Measurements from ENCODE around the gene POTEB.
"Not testable (repeated sequence)": the region's sequence is repeated elsewhere in the genome, so short reads cannot be mapped to it uniquely, and the experiment has no call there.

DNA sequence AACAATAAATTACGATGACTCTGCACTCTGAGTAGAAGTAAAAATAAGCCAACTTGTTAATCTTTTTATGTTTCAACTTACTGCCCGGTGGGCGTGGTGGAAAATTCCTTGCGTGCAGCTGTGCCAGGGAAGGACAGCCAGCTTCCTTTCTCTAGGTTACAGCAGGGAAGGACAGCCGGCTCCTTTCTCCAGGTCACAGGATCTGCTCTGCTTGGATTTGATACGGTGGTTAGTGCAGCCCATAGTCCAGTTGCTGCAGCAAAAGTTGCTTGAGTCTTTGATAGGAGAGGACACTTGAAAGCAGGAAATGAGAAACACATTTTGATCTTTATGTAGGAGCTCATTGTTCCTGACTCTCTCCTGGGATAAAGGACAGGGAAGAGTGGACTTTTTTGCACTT, 13.4 kb upstream of the POTEB start:
- not testable (repeated sequence) for TF ChIP-seq EZH2 (IDR thresholded peaks at IDR 0.05; ENCODE audit: low read length, unreplicated experiment); EZH2phosphoT487 (IDR thresholded peaks at IDR 0.05; ENCODE audit: borderline replicate concordance, low read length)
- TF ChIP-seq, protein P1, sequence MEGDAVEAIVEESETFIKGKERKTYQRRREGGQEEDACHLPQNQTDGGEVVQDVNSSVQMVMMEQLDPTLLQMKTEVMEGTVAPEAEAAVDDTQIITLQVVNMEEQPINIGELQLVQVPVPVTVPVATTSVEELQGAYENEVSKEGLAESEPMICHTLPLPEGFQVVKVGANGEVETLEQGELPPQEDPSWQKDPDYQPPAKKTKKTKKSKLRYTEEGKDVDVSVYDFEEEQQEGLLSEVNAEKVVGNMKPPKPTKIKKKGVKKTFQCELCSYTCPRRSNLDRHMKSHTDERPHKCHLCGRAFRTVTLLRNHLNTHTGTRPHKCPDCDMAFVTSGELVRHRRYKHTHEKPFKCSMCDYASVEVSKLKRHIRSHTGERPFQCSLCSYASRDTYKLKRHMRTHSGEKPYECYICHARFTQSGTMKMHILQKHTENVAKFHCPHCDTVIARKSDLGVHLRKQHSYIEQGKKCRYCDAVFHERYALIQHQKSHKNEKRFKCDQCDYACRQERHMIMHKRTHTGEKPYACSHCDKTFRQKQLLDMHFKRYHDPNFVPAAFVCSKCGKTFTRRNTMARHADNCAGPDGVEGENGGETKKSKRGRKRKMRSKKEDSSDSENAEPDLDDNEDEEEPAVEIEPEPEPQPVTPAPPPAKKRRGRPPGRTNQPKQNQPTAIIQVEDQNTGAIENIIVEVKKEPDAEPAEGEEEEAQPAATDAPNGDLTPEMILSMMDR (conservative IDR thresholded peaks at IDR 0.05; ENCODE audit: low read depth, low read length): not testable (repeated sequence)
